ENCODE results near the gene PTGES3L. TPM values are rescaled to one million over a fixed set of nuclear protein-coding genes. Genes with fewer than 3 reads are reported as not detected.

Gene PTGES3L
- total and polyA plus RNA-seq, 2 experiments from 2014 or later: 2.3 to 2.5 TPM

- no peaks in the 10 kb centered on the region for H3K79me2 ChIP-seq (replicated peaks; ENCODE audit: insufficient read depth)
- H3K27ac Mint-ChIP-seq: no peak overlapping the region
- TF ChIP-seq ZNF331 (CRISPR knock-in tag; IDR thresholded peaks at IDR 0.05; ENCODE audit: low read depth) (no peak), CTCF (conservative IDR thresholded peaks at IDR 0.05; ENCODE audit: low read depth in 2 of 2) (peak; percentile 82 to 89)
- no peaks in the 10 kb centered on the region for H4K20me1 ChIP-seq (replicated peaks; ENCODE audit: insufficient read depth)
- H2AFZ ChIP-seq: no peak overlapping the region
- no peak overlapping the region for H3K27ac ChIP-seq (ENCODE audit: low read depth)
- peak; percentile 97 for ATAC-seq
- H3K4me1 ChIP-seq (ENCODE audit: insufficient read depth): no peaks in the 10 kb centered on the region
- no peaks in the 10 kb centered on the region; the same call in 2 of the 3 replicates for H3K4me1 Mint-ChIP-seq
- H3K4me3 Mint-ChIP-seq: no peak overlapping the region
- no peaks in the 10 kb centered on the region for H3F3A ChIP-seq (replicated peaks; ENCODE audit: low read depth)
- H3K36me3 ChIP-seq (ENCODE audit: insufficient read depth): no peaks in the 10 kb centered on the region
- peaks cover 7% of the 10 kb centered on the region for H3K27me3 Mint-ChIP-seq (ENCODE audit: insufficient read depth, low read depth, poor library complexity)
- H3K27me3 ChIP-seq (ENCODE audit: insufficient read depth): no peaks in the 10 kb centered on the region
- H3K4me3 ChIP-seq: no peak overlapping the region
- no peaks in the 10 kb centered on the region for H3K9me3 Mint-ChIP-seq
- DNase-seq (ENCODE audit: low spot score): peak; percentile 89
- no peak overlapping the region for H3K4me2 ChIP-seq
- H3K9me2 ChIP-seq (ENCODE audit: insufficient read depth): no peaks in the 10 kb centered on the region
- no peaks in the 10 kb centered on the region for H3K36me3 Mint-ChIP-seq (ENCODE audit: low read depth)
These were observed 41.9 kb downstream of the PTGES3L start for GRCh38 chr17:42937712-42938596.

- no peak for TF ChIP-seq POLR2AphosphoS5 (IDR thresholded peaks at IDR 0.05; ENCODE audit: low read depth)
- Histone ChIP-seq H3K36me3 (ENCODE audit: insufficient read depth) (no peaks in the 10 kb centered on the region), H3K4me2 (no peak overlapping the region), H3K9me2 (ENCODE audit: insufficient read depth) (no peaks in the 10 kb centered on the region), H3K4me1 (ENCODE audit: insufficient read depth) (no peaks in the 10 kb centered on the region), H3K27me3 (ENCODE audit: insufficient read depth) (no peaks in the 10 kb centered on the region), H3K4me3 (no peak overlapping the region), H4K20me1 (replicated peaks; ENCODE audit: insufficient read depth) (no peaks in the 10 kb centered on the region), H2AFZ (no peak overlapping the region), H3F3A (replicated peaks; ENCODE audit: low read depth) (no peaks in the 10 kb centered on the region), H3K79me2 (replicated peaks; ENCODE audit: insufficient read depth) (no peaks in the 10 kb centered on the region), H3K27ac (ENCODE audit: low read depth) (no peak overlapping the region)
- peaks cover 14% of the 10 kb centered on the region for H3K4me1 Mint-ChIP-seq
- ATAC-seq: no peak
- H3K27me3 Mint-ChIP-seq (ENCODE audit: insufficient read depth, low read depth, poor library complexity): peaks cover 1% of the 10 kb centered on the region
- no peak for DNase-seq (ENCODE audit: low spot score)
- H3K4me3 Mint-ChIP-seq: no peak overlapping the region
- no peaks in the 10 kb centered on the region for H3K9me3 Mint-ChIP-seq
- no peaks in the 10 kb centered on the region for H3K36me3 Mint-ChIP-seq (ENCODE audit: low read depth)
- no peak overlapping the region for H3K27ac Mint-ChIP-seq
These were observed 50.4 kb downstream of the PTGES3L start for GRCh38 chr17:42929497-42929844.

- H2AFZ ChIP-seq: peak overlapping the region; percentile 43
- peaks cover 1% of the 10 kb centered on the region for H3K27me3 Mint-ChIP-seq (ENCODE audit: insufficient read depth, low read depth, poor library complexity)
- H3K9me2 ChIP-seq (ENCODE audit: insufficient read depth): no peaks in the 10 kb centered on the region
- DNase-seq (ENCODE audit: low spot score): peak; percentile 87
- H3K4me3 ChIP-seq: no peak overlapping the region
- H3K79me2 ChIP-seq (replicated peaks; ENCODE audit: insufficient read depth): no peaks in the 10 kb centered on the region
- no peaks in the 10 kb centered on the region for H4K20me1 ChIP-seq (replicated peaks; ENCODE audit: insufficient read depth)
- H3K27ac Mint-ChIP-seq: peak overlapping the region; percentile 69
- peak; percentile 97 for ATAC-seq
- H3K9me3 Mint-ChIP-seq: no peaks in the 10 kb centered on the region
- H3K4me1 ChIP-seq (ENCODE audit: insufficient read depth): no peaks in the 10 kb centered on the region
- H3K4me1 Mint-ChIP-seq: peaks cover 14% of the 10 kb centered on the region
- H3F3A ChIP-seq (replicated peaks; ENCODE audit: low read depth): no peaks in the 10 kb centered on the region
- TF ChIP-seq CREB1 (CRISPR knock-in tag; IDR thresholded peaks at IDR 0.05; ENCODE audit: low read depth) (0 out of 2 replicates have a peak, but pooled peaks have one; percentile 8), EZH2phosphoT487 (IDR thresholded peaks at IDR 0.05; ENCODE audit: unreplicated experiment) (no peak), JUNB (IDR thresholded peaks at IDR 0.05; ENCODE audit: unreplicated experiment) (no peak), CTCF (conservative IDR thresholded peaks at IDR 0.05; ENCODE audit: low read depth in 2 of 2) (peak; percentile 65 to 76)
- no peak overlapping the region; the same call in 1 of the 2 replicates for H3K27ac ChIP-seq (ENCODE audit: low read depth)
- no peaks in the 10 kb centered on the region for H3K36me3 Mint-ChIP-seq (ENCODE audit: low read depth)
- no peaks in the 10 kb centered on the region for H3K27me3 ChIP-seq (ENCODE audit: insufficient read depth)
- no peak overlapping the region for H3K4me3 Mint-ChIP-seq
- no peak overlapping the region for H3K4me2 ChIP-seq
- no peaks in the 10 kb centered on the region for H3K36me3 ChIP-seq (ENCODE audit: insufficient read depth)
These were observed 51.0 kb downstream of the PTGES3L start for GRCh38 chr17:42928714-42929496.
